ENCODE results near the gene MARS1.

- TF ChIP-seq CTCF (conservative IDR thresholded peaks at IDR 0.05 in 1 of 2, IDR thresholded peaks at IDR 0.05 in 1 of 2; ENCODE audit: low read depth in 1 of 2, low read length in 2 of 2) = no peak
- TF ChIP-seq EZH2 (IDR thresholded peaks at IDR 0.05; ENCODE audit: low read length, missing control alignments) = no peak
Measured at GRCh38 chr12:57471661-57472060, 16.2 kb upstream of the MARS1 start.
